ENCODE results near the gene AMFR.
A peak's percentile ranks its signal among the peaks of the same experiment; 100 is the strongest.

The AMFR gene

DNA sequence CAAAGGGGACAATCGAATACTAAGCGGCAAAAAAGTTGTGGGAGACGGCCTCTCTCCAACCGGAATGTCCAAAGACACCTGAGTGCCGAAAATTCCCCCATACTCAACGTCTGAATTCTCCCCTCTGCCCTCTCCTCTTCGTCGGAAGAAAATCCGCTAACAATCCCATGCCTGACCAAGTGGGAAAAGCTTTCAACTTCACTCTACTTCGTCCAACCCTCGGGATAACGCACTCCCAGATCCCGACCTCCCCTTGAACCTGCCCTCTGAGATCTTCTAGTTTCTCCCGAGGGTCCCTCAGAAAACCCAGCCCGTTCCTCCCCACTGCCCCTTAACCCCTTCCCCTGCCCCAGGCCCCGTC, 961 bp downstream of the AMFR start:
- H3K27ac ChIP-seq (ENCODE audit: low read depth, low read length), result no peak overlapping the region; the same call in 1 of the 2 replicates
- H3K9ac ChIP-seq (ENCODE audit: low read length), result peak overlapping the region; percentile 82
- peak overlapping the region; percentile 89 for H3K4me3 ChIP-seq (ENCODE audit: low read depth, low read length)
- peaks cover 5% of the 10 kb centered on the region; the same call in 1 of the 2 replicates for H3K27me3 ChIP-seq (ENCODE audit: control insufficient read depth, insufficient read depth, low read length)
- H3K4me1 ChIP-seq (ENCODE audit: control insufficient read depth, insufficient read depth, low read length), result peaks cover 27% of the 10 kb centered on the region
- no peaks in the 10 kb centered on the region for H3K9me3 ChIP-seq (ENCODE audit: control insufficient read depth, insufficient read depth, low read depth, low read length)
- H3K36me3 ChIP-seq (ENCODE audit: control insufficient read depth, insufficient read depth, low read length), result no peaks in the 10 kb centered on the region

- Histone ChIP-seq H3K9me3 (ENCODE audit: control insufficient read depth, insufficient read depth, low read depth, low read length) (no peaks in the 10 kb centered on the region), H3K9ac (ENCODE audit: low read length) (peak overlapping the region; percentile 82), H3K27me3 (ENCODE audit: control insufficient read depth, insufficient read depth, low read length) (peaks cover 5% of the 10 kb centered on the region; the same call in 1 of the 2 replicates), H3K27ac (ENCODE audit: low read depth, low read length) (no peak overlapping the region), H3K4me3 (ENCODE audit: low read depth, low read length) (peak overlapping the region; percentile 89), H3K4me1 (ENCODE audit: control insufficient read depth, insufficient read depth, low read length) (peaks cover 27% of the 10 kb centered on the region), H3K36me3 (ENCODE audit: control insufficient read depth, insufficient read depth, low read length) (no peaks in the 10 kb centered on the region)
These were observed 1.6 kb downstream of the AMFR start for GRCh38 chr16:56423584-56424403.

DNA sequence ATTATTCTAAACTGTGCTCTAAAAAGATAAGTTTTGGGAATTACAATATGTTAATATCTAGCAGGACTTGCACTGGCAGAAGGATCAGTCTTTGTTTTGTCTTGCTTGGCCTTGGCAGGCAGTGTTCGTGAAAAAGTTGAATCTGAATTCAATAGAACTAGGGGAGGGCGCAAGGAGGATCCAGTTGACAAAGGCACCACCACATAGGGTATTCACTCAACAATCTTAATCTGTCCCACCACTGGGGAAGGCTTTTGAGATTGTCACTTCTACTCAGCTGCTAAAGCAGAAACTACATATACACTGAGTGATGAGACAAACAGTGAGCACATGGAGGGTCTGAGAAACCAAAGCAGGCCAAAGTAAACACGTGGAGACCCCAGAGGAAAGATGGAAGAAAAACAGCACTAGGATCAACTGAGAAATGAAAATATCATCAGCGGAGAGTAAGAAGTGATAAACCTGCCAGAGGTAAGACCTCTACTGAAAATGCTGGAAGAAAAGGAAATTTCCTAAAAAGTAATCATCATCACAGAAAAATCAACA, 2.4 kb downstream of the AMFR start:
- no peak overlapping the region for H3K27ac ChIP-seq (ENCODE audit: low read depth, low read length)
- H3K36me3 ChIP-seq (ENCODE audit: control insufficient read depth, insufficient read depth, low read length), result no peaks in the 10 kb centered on the region

GRCh38 chr16:56421976-56422669, 3.2 kb downstream of the AMFR start:
- Histone ChIP-seq H3K27me3 (ENCODE audit: control insufficient read depth, insufficient read depth, low read length) (peaks cover 5% of the 10 kb centered on the region; the same call in 1 of the 2 replicates), H3K36me3 (ENCODE audit: control insufficient read depth, insufficient read depth, low read length) (no peaks in the 10 kb centered on the region), H3K9ac (ENCODE audit: low read length) (no peak overlapping the region), H3K27ac (ENCODE audit: low read depth, low read length) (no peak overlapping the region), H3K4me1 (ENCODE audit: control insufficient read depth, insufficient read depth, low read length) (peaks cover 27% of the 10 kb centered on the region), H3K9me3 (ENCODE audit: control insufficient read depth, insufficient read depth, low read depth, low read length) (no peaks in the 10 kb centered on the region), H3K4me3 (ENCODE audit: low read depth, low read length) (peak overlapping the region; percentile 6; the same call in 1 of the 2 replicates)

More for the DNA sequence above, 2.4 kb downstream of the AMFR start:
- H3K9me3 ChIP-seq (ENCODE audit: control insufficient read depth, insufficient read depth, low read depth, low read length), result no peaks in the 10 kb centered on the region
- H3K9ac ChIP-seq (ENCODE audit: low read length), result no peak overlapping the region
- peak overlapping the region; percentile 5; the same call in 1 of the 2 replicates for H3K4me3 ChIP-seq (ENCODE audit: low read depth, low read length)
- H3K27me3 ChIP-seq (ENCODE audit: control insufficient read depth, insufficient read depth, low read length), result peaks cover 5% of the 10 kb centered on the region; the same call in 1 of the 2 replicates
- H3K4me1 ChIP-seq (ENCODE audit: control insufficient read depth, insufficient read depth, low read length), result peaks cover 27% of the 10 kb centered on the region

DNA sequence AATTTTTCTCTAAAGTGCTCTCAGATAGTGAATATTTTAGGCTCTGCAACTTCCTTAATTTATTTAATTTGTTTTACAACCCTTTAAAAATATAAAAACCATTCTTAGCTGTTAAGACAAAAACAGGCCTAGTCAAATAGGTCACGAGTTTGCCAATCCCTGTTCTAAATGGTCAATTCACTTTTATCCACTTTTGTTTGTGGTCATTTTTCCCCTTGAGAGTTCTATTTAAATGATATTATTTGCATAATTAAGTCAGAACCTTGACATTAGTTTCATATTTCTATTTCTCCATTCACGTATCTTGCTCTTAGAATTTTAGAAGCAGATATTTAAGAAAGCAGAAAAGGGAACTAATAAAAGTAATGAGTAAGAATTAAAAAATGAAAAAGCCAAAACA, 4.0 kb downstream of the AMFR start:
- Histone ChIP-seq H3K36me3 (ENCODE audit: control insufficient read depth, insufficient read depth, low read length) (no peaks in the 10 kb centered on the region), H3K27me3 (ENCODE audit: control insufficient read depth, insufficient read depth, low read length) (peaks cover 5% of the 10 kb centered on the region; the same call in 1 of the 2 replicates), H3K9ac (ENCODE audit: low read length) (no peak overlapping the region), H3K4me3 (ENCODE audit: low read depth, low read length) (no peak overlapping the region), H3K4me1 (ENCODE audit: control insufficient read depth, insufficient read depth, low read length) (peaks cover 27% of the 10 kb centered on the region), H3K9me3 (ENCODE audit: control insufficient read depth, insufficient read depth, low read depth, low read length) (no peaks in the 10 kb centered on the region), H3K27ac (ENCODE audit: low read depth, low read length) (no peak overlapping the region)

DNA sequence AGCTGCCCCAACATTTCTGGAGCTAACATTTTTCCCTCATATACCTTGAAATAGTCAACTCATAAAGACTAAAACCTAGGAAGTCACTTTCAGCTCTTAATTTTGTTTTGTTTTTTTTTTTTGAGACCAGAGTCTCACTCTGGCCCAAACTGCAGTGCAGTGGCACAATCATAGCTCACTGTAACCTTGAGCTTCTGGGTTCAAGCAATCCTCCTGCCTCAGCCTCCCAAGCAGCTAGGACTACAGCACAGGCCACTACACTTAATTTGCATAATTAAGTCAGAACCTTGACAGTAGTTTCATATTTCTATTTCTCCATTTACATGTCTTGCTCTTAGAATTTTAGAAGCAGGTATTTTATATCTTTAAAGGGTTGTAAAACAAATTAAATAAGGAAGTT, 4.7 kb downstream of the AMFR start:
- Histone ChIP-seq H3K9ac (ENCODE audit: low read length) (no peak overlapping the region), H3K27me3 (ENCODE audit: control insufficient read depth, insufficient read depth, low read length) (peaks cover 5% of the 10 kb centered on the region; the same call in 1 of the 2 replicates), H3K4me3 (ENCODE audit: low read depth, low read length) (no peak overlapping the region), H3K9me3 (ENCODE audit: control insufficient read depth, insufficient read depth, low read depth, low read length) (no peaks in the 10 kb centered on the region), H3K36me3 (ENCODE audit: control insufficient read depth, insufficient read depth, low read length) (no peaks in the 10 kb centered on the region), H3K4me1 (ENCODE audit: control insufficient read depth, insufficient read depth, low read length) (peaks cover 27% of the 10 kb centered on the region), H3K27ac (ENCODE audit: low read depth, low read length) (no peak overlapping the region)

- no peak overlapping the region for H3K27ac ChIP-seq (ENCODE audit: low read depth, low read length)
These were observed 5.4 kb downstream of the AMFR start for GRCh38 chr16:56419740-56420548.

DNA sequence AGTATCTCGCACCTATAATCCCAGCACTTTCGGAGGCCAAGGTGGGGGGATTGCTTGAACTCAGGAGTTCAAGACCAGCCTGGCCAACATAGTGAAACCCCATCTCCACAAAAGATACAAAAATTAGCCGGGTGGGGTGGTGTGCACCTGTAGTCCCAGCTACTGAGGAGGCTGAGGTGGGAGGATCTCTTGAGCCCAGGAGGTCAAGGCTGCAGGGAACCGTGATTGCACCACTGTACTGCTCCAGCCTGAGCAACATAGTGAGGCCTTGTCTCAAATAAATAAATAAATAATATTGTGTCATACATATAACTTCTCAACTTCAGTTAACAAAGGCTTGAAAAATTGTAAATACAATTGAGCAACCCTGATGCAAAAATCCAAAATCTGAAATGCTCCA, 8.2 kb downstream of the AMFR start:
- Histone ChIP-seq H3K9ac (ENCODE audit: low read length) (no peak overlapping the region), H3K27ac (ENCODE audit: low read depth, low read length) (no peak overlapping the region), H3K36me3 (ENCODE audit: control insufficient read depth, insufficient read depth, low read length) (peaks cover 7% of the 10 kb centered on the region; the same call in 1 of the 2 replicates), H3K4me3 (ENCODE audit: low read depth, low read length) (no peak overlapping the region), H3K9me3 (ENCODE audit: control insufficient read depth, insufficient read depth, low read depth, low read length) (no peaks in the 10 kb centered on the region), H3K27me3 (ENCODE audit: control insufficient read depth, insufficient read depth, low read length) (no peaks in the 10 kb centered on the region), H3K4me1 (ENCODE audit: control insufficient read depth, insufficient read depth, low read length) (peaks cover 17% of the 10 kb centered on the region)

More at GRCh38 chr16:56419740-56420548, 5.4 kb downstream of the AMFR start:
- Histone ChIP-seq H3K4me3 (ENCODE audit: low read depth, low read length) (no peak overlapping the region), H3K36me3 (ENCODE audit: control insufficient read depth, insufficient read depth, low read length) (no peaks in the 10 kb centered on the region), H3K9me3 (ENCODE audit: control insufficient read depth, insufficient read depth, low read depth, low read length) (no peaks in the 10 kb centered on the region), H3K27me3 (ENCODE audit: control insufficient read depth, insufficient read depth, low read length) (peaks cover 5% of the 10 kb centered on the region; the same call in 1 of the 2 replicates), H3K4me1 (ENCODE audit: control insufficient read depth, insufficient read depth, low read length) (peaks cover 34% of the 10 kb centered on the region), H3K9ac (ENCODE audit: low read length) (no peak overlapping the region)

GRCh38 chr16:56415875-56416274, 9.5 kb downstream of the AMFR start:
- Histone ChIP-seq H3K9me3 (ENCODE audit: control insufficient read depth, insufficient read depth, low read depth, low read length) (no peaks in the 10 kb centered on the region), H3K4me1 (ENCODE audit: control insufficient read depth, insufficient read depth, low read length) (peaks cover 11% of the 10 kb centered on the region), H3K4me3 (ENCODE audit: low read depth, low read length) (no peak overlapping the region), H3K9ac (ENCODE audit: low read length) (no peak overlapping the region), H3K27me3 (ENCODE audit: control insufficient read depth, insufficient read depth, low read length) (no peaks in the 10 kb centered on the region), H3K27ac (ENCODE audit: low read depth, low read length) (no peak overlapping the region), H3K36me3 (ENCODE audit: control insufficient read depth, insufficient read depth, low read length) (peaks cover 12% of the 10 kb centered on the region)

- Histone ChIP-seq H3K27ac (ENCODE audit: low read depth, low read length) (no peak overlapping the region), H3K36me3 (ENCODE audit: control insufficient read depth, insufficient read depth, low read length) (peaks cover 13% of the 10 kb centered on the region), H3K4me1 (ENCODE audit: control insufficient read depth, insufficient read depth, low read length) (peaks cover 11% of the 10 kb centered on the region), H3K27me3 (ENCODE audit: control insufficient read depth, insufficient read depth, low read length) (no peaks in the 10 kb centered on the region), H3K9ac (ENCODE audit: low read length) (no peak overlapping the region), H3K9me3 (ENCODE audit: control insufficient read depth, insufficient read depth, low read depth, low read length) (no peaks in the 10 kb centered on the region), H3K4me3 (ENCODE audit: low read depth, low read length) (no peak overlapping the region)
These were observed 11.0 kb downstream of the AMFR start for GRCh38 chr16:56414366-56414765.
